Gastroesophageal sphincter (tissue), 3 donors: ENCODE measurements around the gene OSCAR.

Experiments used
- CTCF ChIP-seq, 4 experiments: fragments of 200-600 bp in 2 of 4; fragments of 450-650 bp in 2 of 4; sonication (generic) in 1 of 4; IDR thresholded peaks; one replicate each; pipeline ENCODE4 v1.5.1; 2017 to 2019; ENCODE audit warnings: antibody characterized with exemption in 4 of 4, mild to moderate bottlenecking in 2 of 4, moderate library complexity in 2 of 4
- EP300 ChIP-seq: sonication (generic); formaldehyde crosslinking; IDR thresholded peaks from one replicate; pipeline ENCODE4 v1.6.1; 2017; ENCODE audit warnings: antibody characterized with exemption, mild to moderate bottlenecking
- POLR2A ChIP-seq, 2 donors: fragments of 450-650 bp; IDR thresholded peaks; one replicate each; pipeline ENCODE4 v1.6.1; 2017; ENCODE audit warnings: antibody characterized with exemption in 2 of 2, mild to moderate bottlenecking in 2 of 2, moderate library complexity in 1 of 2
- POLR2AphosphoS5 ChIP-seq: sonication (generic); formaldehyde crosslinking; IDR thresholded peaks from one replicate; pipeline ENCODE4 v1.6.1; 2017; ENCODE audit warnings: antibody characterized with exemption

GRCh38 chr19:54133957-54134590 is 33.5 kb upstream of the OSCAR start:
- TF ChIP-seq EP300 (no peak), POLR2A (IDR thresholded peaks at IDR 0.05) (no peak), CTCF (IDR thresholded peaks at IDR 0.05) (no peak), POLR2AphosphoS5 (no peak)
